ENCODE measurements around the gene IGSF5.
"Not testable (repeated sequence)": the region's sequence is repeated elsewhere in the genome, so short reads cannot be mapped to it uniquely, and the experiment has no call there.

Gene IGSF5

GRCh38 chr21:39744883-39745282 is at the start of gene IGSF5:
Gene IGSF5, plus strand, starts transcription at chr21:39745183. Its CDS starts 327 bp downstream, at chr21:39745510.
- not testable (repeated sequence) for H3K4me1 Mint-ChIP-seq; H3K27me3 Mint-ChIP-seq; DNase-seq; H3K9me3 Mint-ChIP-seq; H3K4me3 Mint-ChIP-seq; H3K36me3 Mint-ChIP-seq; ATAC-seq (replicated peaks); H3K27ac Mint-ChIP-seq

- Mint-ChIP-seq H3K36me3 (no peaks in the 10 kb centered on the region), H3K27me3 (peaks cover 8 to 19% of the 10 kb centered on the region in 2 donors), H3K4me3 (no peak overlapping the region), H3K4me1 (no peaks in the 10 kb centered on the region), H3K27ac (no peak overlapping the region), H3K9me3 (peaks cover 1 to 3% of the 10 kb centered on the region in 2 donors)
- DNase-seq (no peak), ATAC-seq (replicated peaks) (no peak)
Measured at GRCh38 chr21:39696196-39696595, 48.8 kb upstream of the IGSF5 start.

GRCh38 chr21:39696618-39697017 is 48.4 kb upstream of the IGSF5 start:
- H3K27ac Mint-ChIP-seq: no peak overlapping the region

GRCh38 chr21:39700318-39700717 is 44.7 kb upstream of the IGSF5 start:
- Mint-ChIP-seq H3K27ac (no peak overlapping the region), H3K27me3 (peaks cover 5 to 13% of the 10 kb centered on the region in 2 donors), H3K4me3 (no peak overlapping the region), H3K9me3 (peaks cover 9 to 11% of the 10 kb centered on the region in 2 donors), H3K36me3 (no peaks in the 10 kb centered on the region), H3K4me1 (no peaks in the 10 kb centered on the region)
- DNase-seq: no peak
- no peak for ATAC-seq (replicated peaks)

More at GRCh38 chr21:39696618-39697017, 48.4 kb upstream of the IGSF5 start:
- Mint-ChIP-seq H3K4me3 (no peak overlapping the region), H3K9me3 (peaks cover 1 to 3% of the 10 kb centered on the region in 2 donors), H3K27me3 (peaks cover 8 to 19% of the 10 kb centered on the region in 2 donors), H3K4me1 (no peaks in the 10 kb centered on the region), H3K36me3 (no peaks in the 10 kb centered on the region)
- DNase-seq (no peak), ATAC-seq (replicated peaks) (no peak)

- ATAC-seq (replicated peaks): no peak
- H3K27me3 Mint-ChIP-seq: peaks cover 3 to 14% of the 10 kb centered on the region in 2 donors
- H3K36me3 Mint-ChIP-seq: no peaks in the 10 kb centered on the region
- H3K9me3 Mint-ChIP-seq: peaks cover 9 to 11% of the 10 kb centered on the region in 2 donors
- no peak for DNase-seq
- H3K4me1 Mint-ChIP-seq: no peaks in the 10 kb centered on the region
- no peak overlapping the region for H3K4me3 Mint-ChIP-seq
- H3K27ac Mint-ChIP-seq: no peak overlapping the region
Measured at GRCh38 chr21:39703578-39703977, 41.4 kb upstream of the IGSF5 start.

GRCh38 chr21:39705849-39706248 is 39.1 kb upstream of the IGSF5 start:
- Mint-ChIP-seq H3K4me3 (no peak overlapping the region), H3K36me3 (no peaks in the 10 kb centered on the region), H3K27me3 (peaks cover 6 to 8% of the 10 kb centered on the region in 2 donors), H3K27ac (no peak overlapping the region), H3K9me3 (peaks cover 9 to 13% of the 10 kb centered on the region in 2 donors), H3K4me1 (no peaks in the 10 kb centered on the region)
- DNase-seq: no peak
- no peak for ATAC-seq (replicated peaks)

GRCh38 chr21:39707316-39707715 is 37.7 kb upstream of the IGSF5 start:
- Mint-ChIP-seq H3K27me3 (peaks cover 6 to 8% of the 10 kb centered on the region in 2 donors), H3K9me3 (peaks cover 9 to 13% of the 10 kb centered on the region in 2 donors), H3K4me1 (no peaks in the 10 kb centered on the region), H3K4me3 (no peak overlapping the region), H3K27ac (no peak overlapping the region), H3K36me3 (no peaks in the 10 kb centered on the region)
- DNase-seq: no peak
- ATAC-seq (replicated peaks): no peak

GRCh38 chr21:39710866-39711265 is 34.1 kb upstream of the IGSF5 start:
- Mint-ChIP-seq H3K4me1 (no peaks in the 10 kb centered on the region), H3K27me3 (peaks cover 6 to 8% of the 10 kb centered on the region in 2 donors), H3K27ac (no peak overlapping the region), H3K36me3 (no peaks in the 10 kb centered on the region), H3K9me3 (peaks cover 0 to 2% of the 10 kb centered on the region in 2 donors), H3K4me3 (no peak overlapping the region)
- ATAC-seq (replicated peaks) (no peak), DNase-seq (no peak)

GRCh38 chr21:39712273-39712672 is 32.7 kb upstream of the IGSF5 start:
- no peak overlapping the region for H3K4me3 Mint-ChIP-seq
- H3K36me3 Mint-ChIP-seq: no peaks in the 10 kb centered on the region
- no peaks in the 10 kb centered on the region for H3K4me1 Mint-ChIP-seq
- no peak overlapping the region for H3K27ac Mint-ChIP-seq
- H3K9me3 Mint-ChIP-seq: peaks cover 0 to 2% of the 10 kb centered on the region in 2 donors
- peaks cover 4 to 11% of the 10 kb centered on the region in 2 donors for H3K27me3 Mint-ChIP-seq
- no peak for ATAC-seq (replicated peaks)
- DNase-seq: no peak

GRCh38 chr21:39712976-39713375 is 32.0 kb upstream of the IGSF5 start:
- Mint-ChIP-seq H3K36me3 (no peaks in the 10 kb centered on the region), H3K4me1 (no peaks in the 10 kb centered on the region), H3K27me3 (peaks cover 0 to 10% of the 10 kb centered on the region in 2 donors), H3K9me3 (peaks cover 0 to 2% of the 10 kb centered on the region in 2 donors), H3K4me3 (no peak overlapping the region), H3K27ac (no peak overlapping the region)
- ATAC-seq (replicated peaks) (no peak), DNase-seq (no peak)

GRCh38 chr21:39713905-39714304 is 31.1 kb upstream of the IGSF5 start:
- H3K36me3 Mint-ChIP-seq: no peaks in the 10 kb centered on the region

GRCh38 chr21:39714331-39714730 is 30.7 kb upstream of the IGSF5 start:
- no peak for DNase-seq
- H3K9me3 Mint-ChIP-seq: peaks cover 0 to under 1% of the 10 kb centered on the region in 2 donors
- peaks cover 0 to 8% of the 10 kb centered on the region in 2 donors for H3K27me3 Mint-ChIP-seq
- H3K4me1 Mint-ChIP-seq: no peaks in the 10 kb centered on the region
- no peak overlapping the region for H3K4me3 Mint-ChIP-seq
- no peak for ATAC-seq (replicated peaks)
- no peak overlapping the region for H3K27ac Mint-ChIP-seq
- H3K36me3 Mint-ChIP-seq: no peaks in the 10 kb centered on the region

More at GRCh38 chr21:39713905-39714304, 31.1 kb upstream of the IGSF5 start:
- Mint-ChIP-seq H3K4me3 (no peak overlapping the region), H3K27me3 (peaks cover 0 to 10% of the 10 kb centered on the region in 2 donors), H3K27ac (no peak overlapping the region), H3K9me3 (peaks cover 0 to 2% of the 10 kb centered on the region in 2 donors), H3K4me1 (no peaks in the 10 kb centered on the region)
- ATAC-seq (replicated peaks) (no peak), DNase-seq (no peak)

- no peaks in the 10 kb centered on the region for H3K36me3 Mint-ChIP-seq
- no peak overlapping the region for H3K4me3 Mint-ChIP-seq
- no peak overlapping the region for H3K27ac Mint-ChIP-seq
- peaks cover 0 to 12% of the 10 kb centered on the region in 2 donors for H3K27me3 Mint-ChIP-seq
- DNase-seq (peak; percentile 3), ATAC-seq (replicated peaks) (peak; percentile 42 to 45)
- no peaks in the 10 kb centered on the region for H3K9me3 Mint-ChIP-seq
- H3K4me1 Mint-ChIP-seq: no peaks in the 10 kb centered on the region
Measured at GRCh38 chr21:39715804-39716397, 29.1 kb upstream of the IGSF5 start.

GRCh38 chr21:39720126-39720778 is 24.7 kb upstream of the IGSF5 start:
- Mint-ChIP-seq H3K4me1 (no peaks in the 10 kb centered on the region), H3K4me3 (no peak overlapping the region), H3K27ac (no peak overlapping the region), H3K27me3 (peaks cover 0 to 19% of the 10 kb centered on the region in 2 donors), H3K9me3 (peaks cover 5 to 7% of the 10 kb centered on the region in 2 donors), H3K36me3 (no peaks in the 10 kb centered on the region)
- DNase-seq (no peak), ATAC-seq (replicated peaks) (no peak)

GRCh38 chr21:39721885-39722284 is 23.1 kb upstream of the IGSF5 start:
- no peaks in the 10 kb centered on the region for H3K4me1 Mint-ChIP-seq
- peaks cover 5 to 7% of the 10 kb centered on the region in 2 donors for H3K9me3 Mint-ChIP-seq
- DNase-seq: no peak

More at GRCh38 chr21:39721885-39722284, 23.1 kb upstream of the IGSF5 start:
- Mint-ChIP-seq H3K4me3 (no peak overlapping the region), H3K27ac (no peak overlapping the region), H3K36me3 (no peaks in the 10 kb centered on the region), H3K27me3 (peaks cover under 1 to 14% of the 10 kb centered on the region in 2 donors)
- no peak for ATAC-seq (replicated peaks)

Data from stimulated activated naive B cell treated with anti-CD40 and anti-IgM and Interleukin-4, amounts not matched to agents 10 μg/mL and 1 μg/mL and 100 μg/mL, for 72 hours (primary cell).